Activated CD4-positive, alpha-beta T cell treated with anti-CD3 and anti-CD28 coated beads for 4 hours (primary cell): ENCODE measurements around the gene NGEF.

Source experiments
- DNase-seq, 2 donors: peaks; one replicate each; pipeline ENCODE4 v3.0.0-alpha.2; 2020

Gene NGEF

GRCh38 chr2:232963913-232964312 lies 49.1 kb downstream of the NGEF start:
- no peak for DNase-seq

- DNase-seq, result no peak
Observed at GRCh38 chr2:232960862-232961261, 52.2 kb downstream of the NGEF start.

- no peak for DNase-seq
Observed at GRCh38 chr2:232959139-232959538, 53.9 kb downstream of the NGEF start.

GRCh38 chr2:232957657-232958090 lies 55.4 kb downstream of the NGEF start:
- DNase-seq, result no peak

- DNase-seq, result no peak
Observed at GRCh38 chr2:232955856-232956255, 57.2 kb downstream of the NGEF start.

GRCh38 chr2:232954691-232955090 lies 58.4 kb downstream of the NGEF start:
- DNase-seq, result no peak

GRCh38 chr2:232951891-232952290 lies 61.2 kb downstream of the NGEF start:
- no peak for DNase-seq

- no peak for DNase-seq
Observed at GRCh38 chr2:232951181-232951580, 61.9 kb downstream of the NGEF start.

GRCh38 chr2:232950751-232951150 lies 62.3 kb downstream of the NGEF start:
- DNase-seq, result no peak

- no peak for DNase-seq
Observed at GRCh38 chr2:232949016-232949415, 64.0 kb downstream of the NGEF start.

GRCh38 chr2:232942831-232943230 lies 70.2 kb downstream of the NGEF start:
- no peak for DNase-seq

- DNase-seq, result no peak
Observed at GRCh38 chr2:232941912-232942594, 71.0 kb downstream of the NGEF start.

- no peak for DNase-seq
Observed at GRCh38 chr2:232941400-232941799, 71.7 kb downstream of the NGEF start.

GRCh38 chr2:232940724-232941123 lies 72.3 kb downstream of the NGEF start:
- no peak for DNase-seq

GRCh38 chr2:232937278-232937906 lies 75.7 kb downstream of the NGEF start:
- no peak for DNase-seq

GRCh38 chr2:232931636-232932035 lies 81.4 kb downstream of the NGEF start:
- no peak for DNase-seq

GRCh38 chr2:232930059-232930400 lies 83.0 kb downstream of the NGEF start:
- no peak for DNase-seq

- no peak for DNase-seq
Observed at GRCh38 chr2:232929303-232930058, 83.6 kb downstream of the NGEF start.

- DNase-seq, result no peak
Observed at GRCh38 chr2:232928551-232929302, 84.3 kb downstream of the NGEF start.

- DNase-seq, result no peak
Observed at GRCh38 chr2:232927793-232928550, 85.1 kb downstream of the NGEF start.

- no peak for DNase-seq
Observed at GRCh38 chr2:232927032-232927792, 85.8 kb downstream of the NGEF start.

GRCh38 chr2:232926431-232926939 lies 86.6 kb downstream of the NGEF start:
- no peak for DNase-seq
